HepG2 (cell line): ENCODE data around the gene PYCR2. TPM values are rescaled to one million over a fixed set of nuclear protein-coding genes. Genes with fewer than 3 reads are reported as not detected.
A peak's percentile ranks its signal among the peaks of the same experiment; 100 is the strongest.

Source experiments
- ATAC-seq: fragments of 200-7000 bp; cut with Tn5 transposase; 3 replicates; pipeline ENCODE4 v1.9.1; 2020; ENCODE audit warnings: mild to moderate bottlenecking, moderate library complexity
- BruUV-seq: library from RNA; stranded (reverse); fragments of 400-500 nt; replicated peaks from 2 replicates; lab custom pipeline; 2021; lab: Mats Ljungman, UMichigan
- CTCF ChIA-PET: fragments of 300-600 bp; formaldehyde crosslinking; extraction: SDS; loops from one replicate; lab custom pipeline; 2021; ENCODE audit warnings: low total read pairs, inconsistent platforms, low intra/inter-chr PET ratio; lab: Yijun Ruan, JAX
- POLR2A ChIA-PET: fragments of 350-600 bp; sonication (Branson Sonifier 250); formaldehyde crosslinking; loops from one replicate; lab custom pipeline; 2020; ENCODE audit warnings: antibody characterized with exemption, inconsistent platforms; lab: Yijun Ruan, JAX
- DNase-seq: peaks from one replicate; pipeline ENCODE4 v3.0.0-alpha.2; 2015; ENCODE audit warnings: low spot score
- FAIRE-seq: peaks from 3 replicates; lab custom pipeline; 2011; peaks lifted over from hg19 to GRCh38; lab: Jason Lieb, UNC
- H2AFZ ChIP-seq: one replicate; pipeline ENCODE4 v1.6.1; 2011; ENCODE audit warnings: low read length, inconsistent platforms
- H3K27ac ChIP-seq: fragments of 300-600 bp; 3 replicates; pipeline ENCODE4 v1.8.0; 2011; ENCODE audit warnings: mixed run types, mild to moderate bottlenecking, mixed read lengths, low read length, inconsistent platforms; ENCODE audit not compliant: insufficient read depth; ENCODE audit errors: extremely low read length
- H3K27me3 ChIP-seq, 2 experiments: fragments of 200-600 bp in 1 of 2; 2 replicates in 1 of 2; 3 replicates in 1 of 2; pipeline versions ENCODE4 v1.6.0 to v1.8.0; 2011; ENCODE audit warnings: low read length in 2 of 2, mild to moderate bottlenecking in 2 of 2, moderate library complexity in 2 of 2, inconsistent platforms in 1 of 2; ENCODE audit not compliant: insufficient read depth in 2 of 2, control insufficient read depth in 1 of 2
- H3K36me3 ChIP-seq, 2 experiments: fragments of 200-600 bp in 1 of 2; replicated peaks in 1 of 2; 2 replicates in 1 of 2; 3 replicates in 1 of 2; pipeline versions ENCODE4 v1.5.1 to v1.8.0; 2011; ENCODE audit warnings: low read length in 2 of 2, inconsistent platforms in 1 of 2; ENCODE audit not compliant: insufficient read depth in 2 of 2, control insufficient read depth in 1 of 2
- H3K4me1 ChIP-seq: 2 replicates; pipeline ENCODE4 v1.5.1; 2012; ENCODE audit warnings: low read length, inconsistent platforms; ENCODE audit not compliant: insufficient read depth
- H3K4me2 ChIP-seq: 2 replicates; pipeline ENCODE4 v1.6.0; 2011; ENCODE audit warnings: low read depth, low read length, inconsistent platforms
- H3K4me3 ChIP-seq, 3 experiments: fragments of 200-600 bp in 1 of 3; sonication (generic), shearing (Covaris generic) in 1 of 3; replicated peaks in 1 of 3; 2 replicates each; pipeline ENCODE4 v1.5.1; 2011 to 2016; ENCODE audit warnings: low read length in 3 of 3, inconsistent platforms in 2 of 3, low read depth in 2 of 3, mild to moderate bottlenecking in 2 of 3, control low read depth in 1 of 3, mixed read lengths in 1 of 3; ENCODE audit not compliant: insufficient read depth in 1 of 3
- H3K79me2 ChIP-seq: one replicate; pipeline ENCODE4 v1.6.1; 2011; ENCODE audit warnings: low read length, inconsistent platforms; ENCODE audit not compliant: insufficient read depth
- H3K9ac ChIP-seq: 2 replicates; pipeline ENCODE4 v1.6.0; 2011; ENCODE audit warnings: mild to moderate bottlenecking, low read depth, low read length, inconsistent platforms; ENCODE audit not compliant: insufficient read depth
- H3K9me3 ChIP-seq: 2 replicates; pipeline ENCODE4 v1.5.1; 2012; ENCODE audit warnings: mild to moderate bottlenecking, low read length
- H4K20me1 ChIP-seq: 2 replicates; pipeline ENCODE4 v1.6.0; 2011; ENCODE audit warnings: inconsistent platforms, mild to moderate bottlenecking, low read length, moderate library complexity; ENCODE audit not compliant: insufficient read depth
- ATF7 ChIP-seq, 2 experiments: fragments of 450-650 bp in 1 of 2; sonication (generic) in 1 of 2; formaldehyde crosslinking in 1 of 2; IDR thresholded peaks; 2 replicates each; pipeline versions ENCODE4 v1.4.0 to v1.6.1; 2016 to 2020; ENCODE audit warnings: antibody characterized with exemption in 1 of 2, mild to moderate bottlenecking in 1 of 2, missing genetic modification reagents in 1 of 2
- FOXA1 ChIP-seq, 2 experiments: fragments of 450-650 bp in 1 of 2; sonication (generic) in 1 of 2; formaldehyde crosslinking in 1 of 2; IDR thresholded peaks; 2 replicates each; pipeline versions ENCODE4 v1.4.0 to v1.6.1; 2016 to 2020; ENCODE audit warnings: missing genetic modification reagents in 1 of 2
- HMGA1 ChIP-seq: sonication (generic); formaldehyde crosslinking; conservative IDR thresholded peaks from 2 replicates; pipeline ENCODE4 v1.4.0; 2020; ENCODE audit warnings: missing genetic modification reagents
- SKIL ChIP-seq: sonication (generic); formaldehyde crosslinking; IDR thresholded peaks from 2 replicates; pipeline ENCODE4 v1.8.0; 2022; ENCODE audit warnings: missing genetic modification reagents, mild to moderate bottlenecking, moderate library complexity, borderline replicate concordance
- ZNF205 ChIP-seq: IDR thresholded peaks from 2 replicates; pipeline ENCODE4 v1.6.1; 2018; ENCODE audit warnings: missing biosample characterization, missing genetic modification reagents
- ZNF746 ChIP-seq: sonication (generic); formaldehyde crosslinking; IDR thresholded peaks from 2 replicates; pipeline ENCODE4 v1.8.0; 2022; ENCODE audit warnings: mild to moderate bottlenecking, missing genetic modification reagents
- WGBS: methylation state at CpG from one replicate; pipeline ENCODE4 v1.1.6; 2017; ENCODE audit warnings: low lambda C conversion rate; 5-methylcytosine and 5-hydroxymethylcytosine counted together
- in situ Hi-C: cut with HindIII; loops from 2 replicates; pipeline ENCODE4 v1.10.0; 2017; ENCODE audit warnings: low pct_unique_long_range_greater_than_20kb; ENCODE audit not compliant: extremely low pct_ligation_motif_present
- intact Hi-C: fragments of 100-400 bp; cut with micrococcal nuclease; formaldehyde crosslinking; loops from one replicate; pipeline ENCODE4 v1.10.0; 2022; ENCODE audit not compliant: unreplicated experiment
- polyA plus RNA-seq, 8 experiments: library from polyadenylated mRNA; depleted of rRNA in 3 of 8; stranded (reverse) in 7 of 8; unstranded in 1 of 8; fragments of >200 nt; fragmentation: Illumina TruSeq in 4 of 8; extraction: Trizol in 4 of 8; gene quantifications; 2 replicates each; pipeline versions ENCODE4 v1.2.1 to v1.2.3, GENCODE V29; 2011 to 2016; ENCODE audit warnings: low read depth in 4 of 8, missing spikeins in 1 of 8, mixed read lengths in 1 of 8; ENCODE audit not compliant: insufficient read depth in 1 of 8
- total RNA-seq, 5 experiments: library from RNA; depleted of rRNA; stranded (reverse); fragments of >200 nt; fragmentation: Illumina TruSeq; extraction: Trizol; gene quantifications; 2 replicates each; pipeline ENCODE4 v1.2.3, GENCODE V29; 2016; ENCODE audit warnings: low read depth in 1 of 5
- TF ChIP-seq, protein P1 (sequence below): sonication (generic); formaldehyde crosslinking; IDR thresholded peaks from 2 replicates; pipeline ENCODE4 v1.9.0; 2022; ENCODE audit warnings: missing genetic modification reagents, mild to moderate bottlenecking, borderline replicate concordance
- TF ChIP-seq, protein P2 (sequence below): sonication (generic); formaldehyde crosslinking; IDR thresholded peaks from 2 replicates; pipeline ENCODE4 v1.4.0; 2020; ENCODE audit warnings: missing genetic modification reagents, borderline replicate concordance

PYCR2 gene
- total and polyA plus RNA-seq, 2 of the 13 experiments (the other 11 are each of a cell fraction or from before 2014, with no cell fraction given), result 47.2 to 47.8 TPM

- no peak for TF ChIP-seq ATF7 (IDR thresholded peaks at IDR 0.05)
- TF ChIP-seq ATF7 (CRISPR knock-in tag; IDR thresholded peaks at IDR 0.05), result no peak
- TF ChIP-seq ZNF746 (CRISPR knock-in tag), result no peak
- TF ChIP-seq FOXA1 (IDR thresholded peaks at IDR 0.05), result no peak
- TF ChIP-seq FOXA1 (CRISPR knock-in tag; IDR thresholded peaks at IDR 0.05), result no peak
Observed at GRCh38 chr1:225953315-225953714, 29.3 kb upstream of the PYCR2 start (continued).

- Histone ChIP-seq H3K27me3 (peaks cover 4 to 18% of the 10 kb centered on the region in 2 experiments; a peak in 4 of 5 replicates), H3K27ac (no peak overlapping the region), H3K36me3 (no peaks in the 10 kb centered on the region), H3K4me1 (peaks cover 23% of the 10 kb centered on the region), H3K4me2 (peak overlapping the region; percentile 53), H3K4me3 (peak overlapping the region in 1 of 3 experiments; percentile 17; a peak in 1 of 6 replicates), H3K79me2 (no peaks in the 10 kb centered on the region), H3K9ac (no peak overlapping the region), H2AFZ (no peak overlapping the region), H4K20me1 (no peaks in the 10 kb centered on the region), H3K9me3 (no peaks in the 10 kb centered on the region)
- FAIRE-seq, result no peak
- in situ Hi-C loops (loop anchor here (25.0 kb wide), 1 partner anchor 639 kb away; no protein-coding TSS in a partner anchor), intact Hi-C loops (no loop called here)
- no TSS peak for BruUV-seq
- peak; percentile 94 for ATAC-seq
- no peak for DNase-seq
- TF ChIP-seq HMGA1 (CRISPR knock-in tag) (no peak), ZNF205 (CRISPR knock-in tag) (peak; percentile 70; the same call in 1 of the 2 replicates), SKIL (CRISPR knock-in tag) (no peak)
- TF ChIP-seq, protein P1, sequence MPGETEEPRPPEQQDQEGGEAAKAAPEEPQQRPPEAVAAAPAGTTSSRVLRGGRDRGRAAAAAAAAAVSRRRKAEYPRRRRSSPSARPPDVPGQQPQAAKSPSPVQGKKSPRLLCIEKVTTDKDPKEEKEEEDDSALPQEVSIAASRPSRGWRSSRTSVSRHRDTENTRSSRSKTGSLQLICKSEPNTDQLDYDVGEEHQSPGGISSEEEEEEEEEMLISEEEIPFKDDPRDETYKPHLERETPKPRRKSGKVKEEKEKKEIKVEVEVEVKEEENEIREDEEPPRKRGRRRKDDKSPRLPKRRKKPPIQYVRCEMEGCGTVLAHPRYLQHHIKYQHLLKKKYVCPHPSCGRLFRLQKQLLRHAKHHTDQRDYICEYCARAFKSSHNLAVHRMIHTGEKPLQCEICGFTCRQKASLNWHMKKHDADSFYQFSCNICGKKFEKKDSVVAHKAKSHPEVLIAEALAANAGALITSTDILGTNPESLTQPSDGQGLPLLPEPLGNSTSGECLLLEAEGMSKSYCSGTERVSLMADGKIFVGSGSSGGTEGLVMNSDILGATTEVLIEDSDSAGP (CRISPR knock-in tag), result peak; percentile 34; the same call in 1 of the 2 replicates
- TF ChIP-seq, protein P2, sequence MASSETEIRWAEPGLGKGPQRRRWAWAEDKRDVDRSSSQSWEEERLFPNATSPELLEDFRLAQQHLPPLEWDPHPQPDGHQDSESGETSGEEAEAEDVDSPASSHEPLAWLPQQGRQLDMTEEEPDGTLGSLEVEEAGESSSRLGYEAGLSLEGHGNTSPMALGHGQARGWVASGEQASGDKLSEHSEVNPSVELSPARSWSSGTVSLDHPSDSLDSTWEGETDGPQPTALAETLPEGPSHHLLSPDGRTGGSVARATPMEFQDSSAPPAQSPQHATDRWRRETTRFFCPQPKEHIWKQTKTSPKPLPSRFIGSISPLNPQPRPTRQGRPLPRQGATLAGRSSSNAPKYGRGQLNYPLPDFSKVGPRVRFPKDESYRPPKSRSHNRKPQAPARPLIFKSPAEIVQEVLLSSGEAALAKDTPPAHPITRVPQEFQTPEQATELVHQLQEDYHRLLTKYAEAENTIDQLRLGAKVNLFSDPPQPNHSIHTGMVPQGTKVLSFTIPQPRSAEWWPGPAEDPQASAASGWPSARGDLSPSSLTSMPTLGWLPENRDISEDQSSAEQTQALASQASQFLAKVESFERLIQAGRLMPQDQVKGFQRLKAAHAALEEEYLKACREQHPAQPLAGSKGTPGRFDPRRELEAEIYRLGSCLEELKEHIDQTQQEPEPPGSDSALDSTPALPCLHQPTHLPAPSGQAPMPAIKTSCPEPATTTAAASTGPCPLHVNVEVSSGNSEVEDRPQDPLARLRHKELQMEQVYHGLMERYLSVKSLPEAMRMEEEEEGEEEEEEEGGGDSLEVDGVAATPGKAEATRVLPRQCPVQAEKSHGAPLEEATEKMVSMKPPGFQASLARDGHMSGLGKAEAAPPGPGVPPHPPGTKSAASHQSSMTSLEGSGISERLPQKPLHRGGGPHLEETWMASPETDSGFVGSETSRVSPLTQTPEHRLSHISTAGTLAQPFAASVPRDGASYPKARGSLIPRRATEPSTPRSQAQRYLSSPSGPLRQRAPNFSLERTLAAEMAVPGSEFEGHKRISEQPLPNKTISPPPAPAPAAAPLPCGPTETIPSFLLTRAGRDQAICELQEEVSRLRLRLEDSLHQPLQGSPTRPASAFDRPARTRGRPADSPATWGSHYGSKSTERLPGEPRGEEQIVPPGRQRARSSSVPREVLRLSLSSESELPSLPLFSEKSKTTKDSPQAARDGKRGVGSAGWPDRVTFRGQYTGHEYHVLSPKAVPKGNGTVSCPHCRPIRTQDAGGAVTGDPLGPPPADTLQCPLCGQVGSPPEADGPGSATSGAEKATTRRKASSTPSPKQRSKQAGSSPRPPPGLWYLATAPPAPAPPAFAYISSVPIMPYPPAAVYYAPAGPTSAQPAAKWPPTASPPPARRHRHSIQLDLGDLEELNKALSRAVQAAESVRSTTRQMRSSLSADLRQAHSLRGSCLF (CRISPR knock-in tag), result no peak
- 44% methylated on average over 9 of the region's 9 CpGs for WGBS
- ChIA-PET POLR2A (interaction anchor here (1.7 kb wide), 1 partner anchor 27 kb away, joined by 5 read pairs; the partner anchor contains the start of gene PYCR2), CTCF (no interaction called here)
Observed at GRCh38 chr1:225950905-225951497, 27.0 kb upstream of the PYCR2 start.
